HepG2 (cell line): ENCODE data around the gene ABCG8.

Experiments used
- CTCF ChIP-seq: sonication (generic); formaldehyde crosslinking; IDR thresholded peaks from 2 replicates; pipeline ENCODE4 v1.5.0; 2020; ENCODE audit warnings: mild to moderate bottlenecking, missing genetic modification reagents, moderate library complexity
- FOSL2 ChIP-seq: sonication (generic); formaldehyde crosslinking; IDR thresholded peaks from 2 replicates; pipeline ENCODE4 v1.4.0; 2020; ENCODE audit warnings: missing genetic modification reagents
- ZNF121 ChIP-seq: sonication (generic); formaldehyde crosslinking; IDR thresholded peaks from 2 replicates; pipeline ENCODE4 v1.5.0; 2020; ENCODE audit warnings: mild to moderate bottlenecking, missing genetic modification reagents
- ZNF232 ChIP-seq: sonication (generic); formaldehyde crosslinking; IDR thresholded peaks from 2 replicates; pipeline ENCODE4 v1.4.0; 2020; ENCODE audit warnings: missing genetic modification reagents, borderline replicate concordance

GRCh38 chr2:43894743-43895142 is 56.0 kb downstream of the ABCG8 start:
- TF ChIP-seq ZNF232 (no peak), CTCF (no peak), FOSL2 (CRISPR knock-in tag) (no peak), ZNF121 (CRISPR knock-in tag) (no peak)
